Hepatocyte (in vitro differentiated cells): ENCODE measurements around the gene ZMIZ1. TPM values are rescaled to one million over a fixed set of nuclear protein-coding genes. Genes with fewer than 3 reads are reported as not detected.

Experiments used
- DNase-seq: peaks from one replicate; pipeline ENCODE4 v3.0.0-alpha.2; 2016; ENCODE audit warnings: low spot score
- H2AFZ ChIP-seq: fragments of 200-600 bp; sonication (generic); 2 replicates; pipeline ENCODE4 v1.6.0; 2016; ENCODE audit warnings: antibody characterized with exemption, mild to moderate bottlenecking
- H3K27ac ChIP-seq: fragments of 200-600 bp; sonication (generic); 2 replicates; pipeline ENCODE4 v1.5.1; 2016; ENCODE audit warnings: mild to moderate bottlenecking
- H3K27me3 ChIP-seq: fragments of 200-600 bp; sonication (generic); 2 replicates; pipeline ENCODE4 v1.6.1; 2016
- H3K36me3 ChIP-seq: fragments of 200-600 bp; sonication (generic); replicated peaks from 2 replicates; pipeline ENCODE4 v1.5.1; 2016; ENCODE audit warnings: low read depth; ENCODE audit not compliant: insufficient read depth
- H3K4me1 ChIP-seq: fragments of 200-600 bp; sonication (generic); 2 replicates; pipeline ENCODE4 v1.5.1; 2016; ENCODE audit warnings: mild to moderate bottlenecking, moderate library complexity; ENCODE audit not compliant: insufficient read depth
- H3K4me2 ChIP-seq: fragments of 200-600 bp; sonication (generic); 2 replicates; pipeline ENCODE4 v1.6.0; 2016
- H3K4me3 ChIP-seq: fragments of 200-600 bp; sonication (generic); 2 replicates; pipeline ENCODE4 v1.5.1; 2016; ENCODE audit warnings: mild to moderate bottlenecking
- H3K79me2 ChIP-seq: fragments of 200-600 bp; sonication (generic); 2 replicates; pipeline ENCODE4 v1.6.0; 2017; ENCODE audit warnings: mild to moderate bottlenecking
- H3K9me2 ChIP-seq: fragments of 200-600 bp; sonication (generic); replicated peaks from 2 replicates; pipeline ENCODE4 v1.6.0; 2017; ENCODE audit warnings: mild to moderate bottlenecking; ENCODE audit not compliant: insufficient read depth
- H3K9me3 ChIP-seq: fragments of 200-600 bp; sonication (generic); 2 replicates; pipeline ENCODE4 v1.5.1; 2016; ENCODE audit warnings: low read depth, mild to moderate bottlenecking
- H4K20me1 ChIP-seq: fragments of 200-600 bp; sonication (generic); 2 replicates; pipeline ENCODE4 v1.6.0; 2016; ENCODE audit warnings: mild to moderate bottlenecking; ENCODE audit not compliant: insufficient read depth, poor library complexity, severe bottlenecking
- EZH2 ChIP-seq: fragments of 200-600 bp; sonication (generic); IDR thresholded peaks from 2 replicates; pipeline ENCODE4 v1.6.1; 2016; ENCODE audit warnings: antibody characterized with exemption, mild to moderate bottlenecking, borderline replicate concordance
- EZH2phosphoT487 ChIP-seq: fragments of 200-600 bp; sonication (generic); IDR thresholded peaks from one replicate; pipeline ENCODE4 v1.6.1; 2018; ENCODE audit warnings: antibody characterized with exemption, mild to moderate bottlenecking, low read depth, moderate library complexity; ENCODE audit not compliant: unreplicated experiment, severe bottlenecking
- WGBS: methylation state at CpG from one replicate; pipeline ENCODE4 v1.1.6; 2016; ENCODE audit warnings: low lambda C conversion rate; ENCODE audit errors: missing lambda C conversion rate; 5-methylcytosine and 5-hydroxymethylcytosine counted together
- polyA plus RNA-seq: library from polyadenylated mRNA; unstranded; fragments of >200 nt; fragmentation: Nextera tagmentation; extraction: Ambion mirVana; gene quantifications from 2 replicates; pipeline ENCODE4 v1.2.1, GENCODE V29; 2016
- total RNA-seq: library from RNA; depleted of rRNA; stranded (reverse); fragments of >200 nt; gene quantifications from 2 replicates; pipeline ENCODE4 v1.2.3, GENCODE V29; 2014
- TF ChIP-seq, protein P1 (sequence below): fragments of 200-600 bp; sonication (generic); IDR thresholded peaks from 2 replicates; pipeline ENCODE4 v1.5.1; 2016; ENCODE audit warnings: antibody characterized with exemption, mild to moderate bottlenecking; ENCODE audit not compliant: poor library complexity

Gene ZMIZ1
- total and polyA plus RNA-seq, 2 experiments from 2014 or later, result 30.9 to 32.4 TPM

- Histone ChIP-seq H3K79me2 (peaks cover 100% of the 10 kb centered on the region), H3K4me3 (no peak overlapping the region), H3K9me3 (no peaks in the 10 kb centered on the region), H3K4me1 (peaks cover 55% of the 10 kb centered on the region), H3K27ac (peak overlapping the region; percentile 34), H3K9me2 (no peaks in the 10 kb centered on the region), H4K20me1 (peaks cover 100% of the 10 kb centered on the region), H3K4me2 (no peak overlapping the region), H3K27me3 (no peaks in the 10 kb centered on the region), H3K36me3 (no peaks in the 10 kb centered on the region), H2AFZ (no peak overlapping the region)
- 94% methylated on average over 5 of the region's 5 CpGs for WGBS
- TF ChIP-seq, protein P1, sequence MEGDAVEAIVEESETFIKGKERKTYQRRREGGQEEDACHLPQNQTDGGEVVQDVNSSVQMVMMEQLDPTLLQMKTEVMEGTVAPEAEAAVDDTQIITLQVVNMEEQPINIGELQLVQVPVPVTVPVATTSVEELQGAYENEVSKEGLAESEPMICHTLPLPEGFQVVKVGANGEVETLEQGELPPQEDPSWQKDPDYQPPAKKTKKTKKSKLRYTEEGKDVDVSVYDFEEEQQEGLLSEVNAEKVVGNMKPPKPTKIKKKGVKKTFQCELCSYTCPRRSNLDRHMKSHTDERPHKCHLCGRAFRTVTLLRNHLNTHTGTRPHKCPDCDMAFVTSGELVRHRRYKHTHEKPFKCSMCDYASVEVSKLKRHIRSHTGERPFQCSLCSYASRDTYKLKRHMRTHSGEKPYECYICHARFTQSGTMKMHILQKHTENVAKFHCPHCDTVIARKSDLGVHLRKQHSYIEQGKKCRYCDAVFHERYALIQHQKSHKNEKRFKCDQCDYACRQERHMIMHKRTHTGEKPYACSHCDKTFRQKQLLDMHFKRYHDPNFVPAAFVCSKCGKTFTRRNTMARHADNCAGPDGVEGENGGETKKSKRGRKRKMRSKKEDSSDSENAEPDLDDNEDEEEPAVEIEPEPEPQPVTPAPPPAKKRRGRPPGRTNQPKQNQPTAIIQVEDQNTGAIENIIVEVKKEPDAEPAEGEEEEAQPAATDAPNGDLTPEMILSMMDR, result no peak
- TF ChIP-seq EZH2 (no peak), EZH2phosphoT487 (no peak)
- DNase-seq, result no peak
Measured at GRCh38 chr10:79098061-79098460, 29.3 kb downstream of the ZMIZ1 start.

GRCh38 chr10:79098596-79099015, 29.8 kb downstream of the ZMIZ1 start:
- TF ChIP-seq, protein P1, result no peak
- TF ChIP-seq EZH2phosphoT487 (no peak), EZH2 (no peak)
- Histone ChIP-seq H2AFZ (no peak overlapping the region), H3K9me3 (no peaks in the 10 kb centered on the region), H3K27ac (no peak overlapping the region), H3K4me3 (no peak overlapping the region), H3K4me1 (peaks cover 50% of the 10 kb centered on the region), H3K9me2 (no peaks in the 10 kb centered on the region), H4K20me1 (peaks cover 100% of the 10 kb centered on the region), H3K4me2 (no peak overlapping the region), H3K79me2 (peaks cover 100% of the 10 kb centered on the region), H3K36me3 (no peaks in the 10 kb centered on the region), H3K27me3 (no peaks in the 10 kb centered on the region)
- 84% methylated on average over 10 of the region's 10 CpGs for WGBS
- DNase-seq, result no peak

DNA sequence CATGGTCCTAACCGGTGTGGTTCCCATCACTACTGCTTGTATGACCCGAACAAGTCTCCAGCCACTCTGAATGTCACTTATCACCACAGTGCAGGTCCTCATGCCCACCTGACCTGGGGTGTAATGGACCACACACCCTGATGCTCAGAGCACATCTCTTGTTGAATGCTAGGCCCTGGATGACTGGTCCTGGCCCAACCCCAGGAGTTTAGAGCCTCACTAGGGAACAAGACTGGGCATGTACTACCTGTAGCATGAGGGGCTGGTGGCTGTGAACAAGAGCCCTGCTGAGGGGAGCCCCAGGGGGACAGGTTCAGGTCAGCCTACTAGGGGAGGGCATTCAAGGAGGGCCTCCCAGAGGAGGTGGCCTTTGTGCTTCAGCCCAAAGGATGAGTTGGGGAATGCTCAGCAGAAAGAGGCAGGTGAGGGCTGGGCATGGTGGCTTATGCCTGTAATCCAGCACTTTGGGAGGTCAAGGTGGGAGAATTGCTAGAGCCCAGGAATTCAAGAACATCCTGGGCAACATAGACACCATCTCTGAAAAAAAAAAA, 31.2 kb downstream of the ZMIZ1 start:
- DNase-seq, result no peak
- H3K4me1 ChIP-seq, result peaks cover 37% of the 10 kb centered on the region
- H3K79me2 ChIP-seq, result peaks cover 100% of the 10 kb centered on the region
- H3K36me3 ChIP-seq, result no peaks in the 10 kb centered on the region
- no peaks in the 10 kb centered on the region for H3K9me2 ChIP-seq
- no peak overlapping the region for H3K27ac ChIP-seq
- H3K27me3 ChIP-seq, result no peaks in the 10 kb centered on the region
- peaks cover 100% of the 10 kb centered on the region for H4K20me1 ChIP-seq
- H2AFZ ChIP-seq, result no peak overlapping the region
- H3K4me3 ChIP-seq, result no peak overlapping the region
- TF ChIP-seq EZH2, result no peak
- TF ChIP-seq, protein P1, result no peak
- no peak for TF ChIP-seq EZH2phosphoT487
- H3K4me2 ChIP-seq, result no peak overlapping the region
- WGBS, result 90% methylated on average over 2 of the region's 2 CpGs
- H3K9me3 ChIP-seq, result no peaks in the 10 kb centered on the region

DNA sequence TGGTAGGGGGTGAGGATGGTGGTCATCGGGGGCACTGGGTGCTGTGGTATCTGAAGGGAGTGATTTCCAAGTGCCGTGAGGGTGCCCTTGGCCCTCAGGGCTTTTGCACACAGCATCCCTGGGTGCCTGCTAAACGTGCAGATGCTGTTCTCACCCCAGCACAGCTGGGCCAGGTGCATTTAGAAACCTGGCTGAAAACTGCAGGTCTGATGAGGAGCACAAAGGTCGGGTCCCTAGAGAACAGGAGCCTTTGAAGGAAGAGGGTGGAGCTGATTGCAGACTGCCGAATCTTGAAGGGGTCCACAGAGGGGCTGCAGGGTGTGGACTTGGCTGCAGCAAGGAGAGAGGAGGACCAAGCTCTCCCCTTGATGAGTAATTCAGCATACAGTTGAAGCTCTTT, 32.0 kb downstream of the ZMIZ1 start:
- peaks cover 29% of the 10 kb centered on the region for H3K4me1 ChIP-seq
- no peak for DNase-seq
- 62% methylated on average over 5 of the region's 5 CpGs for WGBS

More for the DNA sequence above, 32.0 kb downstream of the ZMIZ1 start:
- H3K79me2 ChIP-seq, result peaks cover 100% of the 10 kb centered on the region
- H3K4me2 ChIP-seq, result no peak overlapping the region
- H3K36me3 ChIP-seq, result no peaks in the 10 kb centered on the region
- no peak for TF ChIP-seq EZH2
- no peak for TF ChIP-seq EZH2phosphoT487
- TF ChIP-seq, protein P1, result no peak
- H2AFZ ChIP-seq, result no peak overlapping the region
- H3K9me2 ChIP-seq, result no peaks in the 10 kb centered on the region
- no peak overlapping the region for H3K4me3 ChIP-seq
- H3K9me3 ChIP-seq, result no peaks in the 10 kb centered on the region
- H4K20me1 ChIP-seq, result peaks cover 100% of the 10 kb centered on the region
- no peaks in the 10 kb centered on the region for H3K27me3 ChIP-seq
- H3K27ac ChIP-seq, result no peak overlapping the region
